Glomerular visceral epithelial cell (primary cell): ENCODE data around the gene SNRNP200.
A peak's percentile ranks its signal among the peaks of the same experiment; 100 is the strongest.
"Not testable (repeated sequence)": the region's sequence is repeated elsewhere in the genome, so short reads cannot be mapped to it uniquely, and the experiment has no call there.

Source experiments
- DNase-seq: peaks from one replicate; pipeline ENCODE4 v3.0.0-alpha.2; 2016; ENCODE audit errors: extremely low spot score

The SNRNP200 gene

DNA sequence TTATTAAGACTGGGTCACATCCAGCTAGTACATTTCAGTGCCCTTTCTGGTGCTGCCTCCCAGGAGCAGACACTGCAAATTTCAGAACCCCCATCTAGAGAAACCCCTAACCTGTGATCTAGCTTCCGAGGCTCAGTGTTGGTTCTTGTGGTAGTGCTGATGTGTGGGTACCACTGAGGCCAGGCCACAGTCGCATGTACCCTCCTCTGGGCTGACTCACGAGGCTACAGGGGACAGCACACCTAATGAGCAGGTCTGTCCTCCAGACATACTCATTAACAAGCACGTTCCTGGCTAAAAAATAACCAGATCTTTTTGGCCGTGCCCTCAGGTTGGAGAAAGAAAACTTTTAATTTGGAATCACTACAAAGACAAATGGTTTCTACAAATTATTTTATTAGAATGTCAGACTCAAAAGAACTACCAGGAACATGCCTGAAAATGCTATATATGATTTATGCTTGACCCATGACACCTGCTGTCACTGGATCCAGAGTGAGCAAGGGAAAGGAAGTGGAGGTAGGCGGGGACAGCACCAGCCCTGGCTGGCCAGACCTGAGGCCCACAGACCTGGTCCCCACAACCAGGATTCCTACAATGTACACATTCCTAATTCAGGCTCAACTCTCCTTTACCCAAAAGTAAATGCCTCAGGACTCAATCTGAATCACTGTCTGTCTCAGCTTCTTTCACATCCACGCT lies 30.8 kb downstream of the SNRNP200 start:
- DNase-seq, result no peak

DNA sequence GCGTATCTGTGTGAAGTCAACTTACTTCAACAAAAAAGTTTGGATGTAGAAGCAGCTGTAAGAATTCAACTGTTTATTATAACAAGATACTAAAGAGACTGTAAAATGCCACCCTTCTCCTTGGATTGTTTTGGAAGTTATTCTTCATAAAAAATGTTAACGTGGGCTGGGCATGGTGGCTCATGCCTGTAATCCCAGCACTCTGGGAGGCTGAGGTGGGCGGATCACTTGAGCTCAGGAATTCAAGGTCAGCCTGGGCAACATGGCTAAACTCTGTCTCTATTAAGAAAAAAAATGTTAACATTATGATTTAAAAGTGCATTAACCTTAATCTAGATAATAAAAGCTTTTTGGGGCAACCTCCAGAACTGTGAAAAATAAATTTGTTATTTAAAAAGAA lies 31.6 kb downstream of the SNRNP200 start:
- DNase-seq, result no peak

DNA sequence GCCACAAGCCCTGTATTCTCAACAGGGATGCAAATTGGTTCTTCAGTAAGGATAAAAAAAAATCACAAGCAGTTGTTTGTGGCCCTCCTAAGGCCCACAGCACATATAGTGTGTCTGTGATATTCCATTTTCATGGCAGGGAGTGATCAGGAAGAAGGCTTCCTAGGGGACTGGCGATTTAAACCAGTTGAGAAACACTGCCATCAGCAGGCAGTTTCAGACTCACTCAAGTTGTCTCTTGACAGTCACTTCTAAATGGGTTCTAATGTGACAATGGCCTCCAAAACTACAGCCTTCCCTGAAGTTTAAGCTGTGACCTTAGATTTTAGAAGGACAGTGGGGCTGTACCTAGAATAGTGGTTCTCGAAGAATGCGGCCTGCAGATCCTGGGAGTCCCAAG lies 33.4 kb downstream of the SNRNP200 start:
- DNase-seq, result no peak

GRCh38 chr2:96267159-96267971 lies 38.0 kb downstream of the SNRNP200 start:
- DNase-seq, result peak; percentile 53

DNA sequence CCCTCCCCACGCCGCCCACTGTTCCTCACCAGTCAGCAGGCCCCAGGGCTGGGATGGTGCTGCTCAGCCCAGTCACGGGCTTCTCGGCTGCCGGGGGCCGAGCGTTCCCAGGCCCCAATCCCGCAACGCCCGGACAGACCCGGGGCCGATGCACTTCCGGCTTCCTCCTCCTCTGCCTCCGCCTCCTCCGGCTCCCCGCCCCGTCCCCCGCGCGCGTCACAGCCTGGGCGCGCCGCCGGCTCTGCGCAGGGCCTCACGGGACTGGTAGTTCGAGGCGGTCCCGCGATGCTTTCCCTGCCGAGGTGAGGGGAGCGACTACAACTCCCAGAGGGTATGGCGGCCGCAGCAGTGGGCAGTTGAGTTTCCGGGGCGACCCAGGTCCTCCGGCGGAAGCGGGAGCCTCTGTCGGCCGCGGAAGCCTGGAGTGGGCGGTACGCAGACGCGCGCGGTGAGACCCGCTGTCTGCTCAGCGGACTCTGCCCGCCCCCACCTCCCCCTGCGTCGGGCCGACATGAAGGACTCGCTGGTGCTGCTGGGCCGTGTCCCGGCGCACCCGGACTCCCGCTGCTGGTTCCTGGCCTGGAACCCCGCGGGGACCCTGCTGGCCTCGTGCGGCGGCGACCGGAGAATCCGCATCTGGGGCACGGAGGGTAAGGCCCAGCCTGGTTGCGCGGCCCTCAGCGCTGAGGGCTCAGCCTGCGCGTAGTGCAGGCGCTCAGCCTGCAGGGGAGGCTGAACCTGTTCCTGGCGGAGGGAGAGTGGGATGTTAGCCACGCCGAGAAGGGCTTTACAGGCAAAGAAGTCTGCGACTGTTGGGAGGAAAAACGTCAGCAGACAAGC lies 39.3 kb downstream of the SNRNP200 start, which contains the start of the genes CIAO1 and TMEM127:
TSS of gene CIAO1 (plus strand) at position 386 of the 840 bp plus-strand sequence. CDS start at position 512, 126 bp downstream.
TSS of gene TMEM127 (minus strand) at position 158 of the 840 bp plus-strand sequence. CDS start 616 bp downstream, outside the sequence.
- DNase-seq, result peak; percentile 99

DNA sequence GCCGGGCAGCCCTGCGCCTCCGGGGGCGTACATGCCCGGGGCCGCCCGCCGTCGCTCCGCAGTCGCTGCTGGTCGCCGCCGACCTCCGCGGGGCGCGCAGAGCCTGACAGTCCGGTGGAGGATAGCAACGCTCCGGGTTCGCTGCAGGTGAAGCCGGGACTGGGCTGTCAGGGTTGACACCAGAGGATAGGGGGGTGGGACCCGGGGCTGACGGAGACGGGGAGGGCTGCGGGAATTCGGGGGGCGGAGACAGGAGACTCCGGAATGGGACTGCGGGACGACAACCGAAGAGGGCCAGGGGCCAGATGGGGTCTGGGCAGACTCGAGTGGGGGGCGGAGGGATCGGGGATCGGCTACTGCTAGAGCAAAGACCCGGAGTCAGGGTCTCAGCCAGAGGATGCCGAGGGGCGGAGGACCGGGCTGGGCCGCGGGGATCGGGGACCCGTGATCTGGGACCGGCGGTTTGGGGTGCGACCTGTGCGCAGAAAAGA lies 40.0 kb downstream of the SNRNP200 start:
- peak; percentile 41 for DNase-seq

DNA sequence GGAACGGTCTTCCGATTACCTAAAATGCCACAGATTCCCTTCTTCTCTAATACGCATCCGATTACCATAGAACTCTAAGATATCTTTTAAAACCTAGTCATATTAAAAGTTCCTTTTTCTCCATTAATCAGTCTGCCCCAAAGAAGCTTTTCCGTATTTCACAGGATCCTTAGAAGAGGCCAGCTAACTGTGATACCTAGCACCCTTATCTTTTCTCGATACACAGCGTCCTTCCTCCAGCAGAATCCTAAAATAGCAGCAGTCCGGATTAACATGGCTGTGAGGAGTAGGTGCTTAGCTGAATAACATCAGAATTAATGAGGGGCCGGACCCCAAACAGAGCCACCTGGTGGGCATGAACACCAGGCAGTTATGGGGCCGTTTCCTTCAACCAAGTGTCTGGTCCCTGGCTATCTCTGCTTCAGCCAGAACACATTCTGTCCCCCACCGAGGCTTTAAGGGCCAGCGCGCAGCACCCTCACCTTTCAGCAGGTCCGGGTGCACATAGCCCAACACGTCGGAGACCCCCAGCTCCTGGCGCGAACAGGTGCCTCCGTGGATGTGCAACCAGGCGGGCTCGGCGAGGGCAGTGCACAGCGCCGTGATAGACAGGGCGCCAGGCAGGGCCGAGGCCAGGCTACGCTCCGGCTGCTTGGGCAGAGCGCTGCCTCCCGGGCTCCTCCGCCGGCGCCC lies 40.5 kb downstream of the SNRNP200 start:
- DNase-seq, result peak; percentile 44

- no peak for DNase-seq
Measured at GRCh38 chr2:96264086-96264485, 41.3 kb downstream of the SNRNP200 start.

DNA sequence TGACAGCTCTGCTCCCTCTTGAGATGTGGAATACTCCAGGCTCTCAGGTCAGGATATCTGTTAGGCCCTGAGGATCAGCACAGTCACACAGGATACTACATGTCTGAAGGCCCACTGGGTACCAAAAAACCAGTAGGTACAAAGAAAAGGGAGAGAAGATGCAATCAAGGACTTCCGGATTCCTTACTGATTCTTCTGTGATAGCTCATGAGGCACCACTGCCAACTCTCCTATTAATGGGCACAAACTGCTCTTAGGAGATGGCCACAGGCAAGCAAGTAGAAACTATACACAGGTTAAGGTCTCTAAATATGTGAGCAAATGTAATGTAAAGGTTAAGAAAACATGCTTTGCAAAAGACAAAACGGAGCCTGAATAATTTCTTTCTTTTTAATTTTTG lies 43.0 kb downstream of the SNRNP200 start:
- no peak for DNase-seq

GRCh38 chr2:96261328-96262003 lies 43.9 kb downstream of the SNRNP200 start:
- no peak for DNase-seq

DNA sequence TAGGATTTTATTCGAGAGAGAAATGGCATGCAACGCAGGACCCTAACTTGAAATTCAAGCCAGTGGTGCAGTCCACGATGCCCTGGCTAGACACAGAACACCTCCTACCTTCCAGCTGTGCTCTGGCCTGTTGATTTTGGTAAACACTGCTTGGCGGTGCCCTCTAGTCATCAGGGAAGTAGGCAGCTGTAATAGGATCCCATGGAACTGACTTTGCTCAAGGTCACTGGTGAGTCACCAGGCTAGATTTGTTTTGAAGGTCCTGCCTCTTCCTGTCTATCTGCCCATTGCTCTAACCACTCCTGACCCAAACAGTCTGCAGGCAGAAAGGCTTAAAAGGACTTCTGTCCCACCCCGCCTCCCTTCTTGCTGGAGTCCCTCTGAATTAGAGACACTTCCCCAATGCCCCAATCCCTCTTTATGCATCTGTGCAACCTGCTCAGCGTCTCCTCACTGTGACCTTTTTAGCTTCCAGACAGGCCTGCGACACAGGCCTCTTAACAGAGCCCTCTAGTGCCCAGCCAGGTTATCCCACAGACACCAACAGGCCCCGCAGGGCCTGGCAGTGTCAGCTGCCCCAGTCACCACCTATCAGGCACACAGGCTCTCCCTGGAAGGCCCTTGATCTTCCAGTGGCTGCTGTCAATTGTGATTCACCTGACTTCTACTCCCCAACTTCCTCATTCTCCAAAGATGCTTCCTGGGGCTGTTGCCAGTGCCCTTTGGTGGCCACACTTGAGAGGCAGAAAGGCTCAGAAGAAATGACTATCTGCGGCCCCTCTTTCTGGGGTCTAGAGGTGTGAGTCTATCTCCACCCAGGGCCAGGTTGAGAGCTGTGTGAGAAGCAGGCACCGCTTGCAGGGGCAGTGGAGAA lies 44.7 kb downstream of the SNRNP200 start:
- DNase-seq, result peak; percentile 78

DNA sequence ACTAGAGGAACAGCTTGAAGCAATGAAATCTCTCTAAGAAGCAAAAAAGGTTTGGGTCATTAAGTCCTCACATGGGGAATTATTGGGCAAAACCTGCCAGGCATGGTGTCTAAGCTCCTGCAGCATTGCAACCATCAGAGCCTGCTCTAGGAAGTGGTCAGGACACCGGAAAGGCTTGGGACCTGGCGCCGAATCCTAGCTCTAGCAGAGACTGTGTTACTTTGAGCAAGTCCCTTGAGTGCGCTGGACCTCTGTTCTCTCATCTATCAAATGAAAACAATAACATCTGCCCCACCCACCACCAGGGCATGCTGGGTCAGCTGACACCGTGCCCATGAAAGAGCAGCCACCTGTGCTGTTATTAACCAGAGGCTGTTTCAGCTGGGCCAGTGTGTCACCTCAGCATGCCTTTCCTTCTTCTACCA lies 45.8 kb downstream of the SNRNP200 start:
- no peak for DNase-seq

DNA sequence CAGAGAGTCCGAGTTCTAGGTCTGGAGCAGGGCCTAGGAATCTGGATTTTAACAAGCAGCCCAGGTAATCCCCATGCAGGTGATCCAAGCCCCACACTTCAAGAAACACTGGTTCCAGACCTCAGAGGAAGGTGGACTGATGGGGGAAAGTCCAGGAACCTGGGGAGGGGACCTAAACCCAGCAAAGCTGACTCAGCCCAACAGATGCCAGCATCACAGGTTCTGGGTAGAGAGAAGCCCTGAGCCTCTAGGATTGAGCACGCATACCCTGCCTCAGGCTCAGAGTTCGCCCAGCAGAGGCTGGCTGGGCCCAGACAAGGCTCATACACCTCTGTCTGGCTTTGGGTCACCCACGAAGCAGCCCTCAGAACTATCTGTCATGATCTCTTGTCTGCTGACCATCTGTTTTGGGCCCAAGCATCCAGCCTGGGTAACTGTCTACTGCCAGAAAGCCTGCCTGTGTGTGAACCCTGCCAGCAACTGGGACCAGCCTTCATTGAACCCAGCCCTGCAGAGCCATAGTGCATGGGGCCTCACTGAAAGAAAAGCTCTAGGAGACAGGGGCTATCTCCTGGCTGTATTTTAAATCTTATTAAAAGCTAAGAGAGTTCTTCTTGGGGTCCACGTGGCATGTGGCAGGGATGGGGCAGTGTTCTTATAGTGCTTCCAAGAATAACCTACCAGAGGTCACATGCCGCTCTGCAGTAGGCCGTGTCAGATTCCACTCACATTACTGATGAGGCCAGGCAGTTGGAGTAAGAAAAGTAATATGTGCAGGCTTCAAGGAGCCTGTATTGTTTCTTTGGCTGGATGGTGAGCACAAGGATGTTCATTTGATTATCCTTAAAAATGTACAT lies 47.0 kb downstream of the SNRNP200 start:
- DNase-seq, result no peak

GRCh38 chr2:96257744-96258143 lies 47.6 kb downstream of the SNRNP200 start:
- not testable (repeated sequence) for DNase-seq

DNA sequence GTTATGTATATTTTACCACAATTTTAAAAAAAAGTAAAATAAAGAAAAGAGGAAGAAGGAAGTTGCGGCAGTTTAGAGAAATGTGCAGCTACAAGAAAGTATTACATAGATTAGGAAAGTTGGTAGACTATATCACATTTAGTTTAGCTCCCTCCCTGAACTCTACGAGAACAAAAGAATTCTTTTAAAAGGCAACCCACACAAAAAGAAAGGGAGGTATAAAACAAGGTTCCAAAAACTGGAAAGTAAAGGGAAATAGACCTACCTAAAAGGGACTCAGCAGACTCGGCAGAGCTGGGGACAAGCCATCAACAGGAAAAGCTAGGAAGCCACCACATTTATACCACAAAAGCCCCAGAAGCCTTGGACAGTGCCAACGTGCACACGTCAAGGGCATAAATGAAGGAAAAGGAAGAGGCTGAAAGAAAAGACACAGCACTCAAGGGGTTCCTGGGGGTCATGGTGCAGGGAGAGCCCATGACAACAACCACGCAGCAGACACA lies 48.7 kb downstream of the SNRNP200 start:
- no peak for DNase-seq

DNA sequence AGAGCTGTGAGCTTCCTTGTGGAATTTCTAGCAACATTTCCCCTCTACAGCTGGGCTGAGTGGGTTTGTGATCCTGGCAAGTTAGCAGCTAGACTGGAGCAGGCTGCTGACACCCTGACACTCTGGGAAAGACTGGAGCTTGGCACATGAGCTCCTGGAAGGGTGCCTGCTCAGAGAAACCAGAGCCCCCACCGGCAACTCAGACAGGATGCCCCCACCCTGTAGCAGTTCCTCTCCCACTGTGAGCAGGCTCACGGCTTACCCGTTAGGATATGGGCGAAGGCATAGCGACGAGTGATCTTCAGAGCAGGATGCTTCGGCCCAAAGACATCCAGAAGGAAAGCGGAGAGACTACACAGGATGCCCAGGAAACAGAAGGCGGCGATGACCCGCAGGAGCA lies 50.8 kb downstream of the SNRNP200 start:
- DNase-seq, result no peak

DNA sequence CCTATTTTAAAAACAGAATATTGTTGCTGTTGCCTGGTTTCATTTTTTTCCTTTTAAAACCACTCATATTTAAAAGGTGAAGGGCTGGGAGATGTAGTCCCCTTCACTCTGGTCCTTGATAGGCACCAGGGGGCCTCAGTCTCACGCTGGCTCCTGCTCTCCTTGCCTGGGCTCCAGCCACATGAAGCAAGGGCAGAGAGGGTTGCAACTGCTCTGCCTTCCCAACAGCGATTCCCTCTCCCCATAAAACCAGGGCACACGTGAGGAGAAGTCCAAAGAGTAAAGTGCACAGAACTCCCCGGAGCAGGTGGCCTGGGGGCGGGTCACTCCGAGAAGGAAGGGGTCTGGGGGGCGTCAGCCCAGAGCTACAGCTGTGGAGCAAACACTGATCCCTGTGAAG lies 52.3 kb downstream of the SNRNP200 start:
- no peak for DNase-seq

DNA sequence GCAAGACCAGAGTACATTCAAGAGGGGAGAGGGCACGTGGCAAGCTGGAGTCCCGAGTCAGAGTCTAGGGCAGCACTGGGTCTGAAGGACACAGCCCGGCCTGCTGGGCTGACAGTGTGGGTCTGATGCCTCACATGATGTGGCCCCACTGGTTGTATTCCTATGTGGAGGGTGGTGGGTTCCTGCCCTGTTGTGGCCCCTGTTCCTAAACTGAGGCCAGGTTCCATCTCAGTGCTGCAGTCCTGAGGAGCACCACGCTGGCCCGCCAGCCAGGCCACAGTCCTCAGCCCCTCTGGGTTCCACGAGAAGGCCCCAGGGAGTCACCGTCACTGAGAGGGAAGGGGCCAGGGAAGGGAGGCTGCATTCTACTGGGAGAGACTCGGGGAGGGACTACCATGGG lies 52.8 kb downstream of the SNRNP200 start:
- no peak for DNase-seq
